ENCODE data around the gene ADAT1.

ADAT1 gene

GRCh38 chr16:75620326-75621169, 2.5 kb downstream of the ADAT1 start:
- ChIA-PET CTCF (interaction anchor here (0.7 to 2.8 kb wide), 4 partner anchors 18 to 169 kb away, joined by 3 to 21 read pairs (median 4); no protein-coding TSS in a partner anchor), POLR2A (interaction anchor here (1.1 to 2.9 kb wide), 2 partner anchors 11 to 104 kb away, joined by 3 to 9 read pairs; no protein-coding TSS in a partner anchor)
- Histone ChIP-seq H3K4me3 (ENCODE audit: low read depth, low read length) (no peak overlapping the region), H3K4me1 (ENCODE audit: control insufficient read depth, insufficient read depth, low read length) (peaks cover 6% of the 10 kb centered on the region; the same call in 1 of the 2 replicates), H3K9me3 (ENCODE audit: control insufficient read depth, insufficient read depth, low read depth, low read length) (no peaks in the 10 kb centered on the region), H3K36me3 (ENCODE audit: control insufficient read depth in 2 of 2, insufficient read depth in 1 of 2, low read length in 2 of 2) (peaks cover 31 to 52% of the 10 kb centered on the region in 2 experiments), H3K27ac (ENCODE audit: extremely low read depth, low read depth, low read length) (no peak overlapping the region)
- TF ChIP-seq INSM2 (tag by site-specific recombination; IDR thresholded peaks at IDR 0.05) = no peak
- TF ChIP-seq ZNF623 (tag by site-specific recombination; IDR thresholded peaks at IDR 0.05) = no peak
- TF ChIP-seq ZNF324 (tag by site-specific recombination; IDR thresholded peaks at IDR 0.05) = no peak
- no peak for TF ChIP-seq ZNF398 (tag by site-specific recombination; IDR thresholded peaks at IDR 0.05)

- Histone ChIP-seq H3K9me3 (ENCODE audit: control insufficient read depth, insufficient read depth, low read depth, low read length) (no peaks in the 10 kb centered on the region), H3K4me1 (ENCODE audit: control insufficient read depth, insufficient read depth, low read length) (peaks cover 6% of the 10 kb centered on the region; the same call in 1 of the 2 replicates), H3K4me3 (ENCODE audit: low read depth, low read length) (no peak overlapping the region), H3K36me3 (ENCODE audit: control insufficient read depth in 2 of 2, insufficient read depth in 1 of 2, low read length in 2 of 2) (peaks cover 34 to 69% of the 10 kb centered on the region in 2 experiments), H3K27ac (ENCODE audit: extremely low read depth, low read depth, low read length) (no peak overlapping the region)
- ChIA-PET POLR2A (no interaction called here), CTCF (no interaction called here)
- TF ChIP-seq SP3 (tag by site-specific recombination; IDR thresholded peaks at IDR 0.05) (no peak), KLF16 (tag by site-specific recombination; IDR thresholded peaks at IDR 0.05) (no peak), ZSCAN16 (tag by site-specific recombination; IDR thresholded peaks at IDR 0.05) (no peak), SETDB1 (IDR thresholded peaks at IDR 0.05; ENCODE audit: insufficient read length, low read length) (no peak), ZNF416 (tag by site-specific recombination; IDR thresholded peaks at IDR 0.05) (no peak), ZNF561 (tag by site-specific recombination; IDR thresholded peaks at IDR 0.05; ENCODE audit: borderline replicate concordance) (no peak), REST (tag by site-specific recombination; IDR thresholded peaks at IDR 0.05) (no peak)
These were observed 4.3 kb downstream of the ADAT1 start for GRCh38 chr16:75618780-75619179.

GRCh38 chr16:75617121-75617520, 6.0 kb downstream of the ADAT1 start:
- H3K4me3 ChIP-seq (ENCODE audit: low read depth, low read length) = no peak overlapping the region
- no peaks in the 10 kb centered on the region for H3K9me3 ChIP-seq (ENCODE audit: control insufficient read depth, insufficient read depth, low read depth, low read length)
- H3K27ac ChIP-seq (ENCODE audit: extremely low read depth, low read depth, low read length) = no peak overlapping the region
- H3K4me1 ChIP-seq (ENCODE audit: control insufficient read depth, insufficient read depth, low read length) = peaks cover 3% of the 10 kb centered on the region; the same call in 1 of the 2 replicates
- ChIA-PET POLR2A (no interaction called here), CTCF (interaction anchor here (1.0 kb wide), 1 partner anchor 152 kb away, joined by 3 read pairs; no protein-coding TSS in a partner anchor)
- peaks cover 34 to 85% of the 10 kb centered on the region in 2 experiments for H3K36me3 ChIP-seq (ENCODE audit: control insufficient read depth in 2 of 2, insufficient read depth in 1 of 2, low read length in 2 of 2)
- TF ChIP-seq ZNF266 (tag by site-specific recombination; IDR thresholded peaks at IDR 0.05; ENCODE audit: low read depth) = no peak
- no peak for TF ChIP-seq ZNF555 (tag by site-specific recombination; conservative IDR thresholded peaks at IDR 0.05)
